ENCODE data around the gene MRPL52. TPM values are rescaled to one million over a fixed set of nuclear protein-coding genes. Genes with fewer than 3 reads are reported as not detected.

Gene MRPL52
- total and polyA plus RNA-seq, 2 of the 13 experiments (the other 11 are each of a cell fraction or from before 2014, with no cell fraction given): 118 to 329 TPM

DNA sequence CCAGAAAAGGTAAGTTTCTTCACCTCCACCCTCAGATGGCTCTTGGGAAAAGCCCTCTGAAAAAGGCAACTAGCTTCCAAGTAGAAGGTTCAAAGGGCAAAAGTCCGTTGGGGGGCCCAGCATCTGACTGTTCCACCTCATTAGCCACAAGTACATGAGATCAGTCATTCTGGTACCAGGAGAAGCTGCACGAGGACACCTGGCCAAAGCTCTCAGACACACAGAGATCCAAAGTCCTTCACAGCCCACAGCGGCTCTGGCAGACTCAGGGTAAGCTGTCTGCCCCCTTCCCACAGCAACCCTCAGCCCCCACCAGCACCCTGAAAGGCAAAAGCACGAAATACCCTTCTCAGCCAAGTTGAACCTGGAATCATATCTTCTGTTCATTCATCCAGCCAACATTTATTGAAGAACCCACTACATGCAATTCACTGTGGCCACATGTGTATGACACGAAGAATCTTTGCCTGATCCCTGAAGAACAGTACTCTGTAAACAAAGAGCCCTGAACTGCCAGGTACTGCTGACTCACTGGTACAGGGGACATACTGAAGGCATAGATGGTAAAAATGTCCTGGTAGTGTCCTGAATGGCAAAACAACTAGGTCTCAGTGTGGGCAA, 33.5 kb upstream of the MRPL52 start (continued):
- TF ChIP-seq, protein P1, sequence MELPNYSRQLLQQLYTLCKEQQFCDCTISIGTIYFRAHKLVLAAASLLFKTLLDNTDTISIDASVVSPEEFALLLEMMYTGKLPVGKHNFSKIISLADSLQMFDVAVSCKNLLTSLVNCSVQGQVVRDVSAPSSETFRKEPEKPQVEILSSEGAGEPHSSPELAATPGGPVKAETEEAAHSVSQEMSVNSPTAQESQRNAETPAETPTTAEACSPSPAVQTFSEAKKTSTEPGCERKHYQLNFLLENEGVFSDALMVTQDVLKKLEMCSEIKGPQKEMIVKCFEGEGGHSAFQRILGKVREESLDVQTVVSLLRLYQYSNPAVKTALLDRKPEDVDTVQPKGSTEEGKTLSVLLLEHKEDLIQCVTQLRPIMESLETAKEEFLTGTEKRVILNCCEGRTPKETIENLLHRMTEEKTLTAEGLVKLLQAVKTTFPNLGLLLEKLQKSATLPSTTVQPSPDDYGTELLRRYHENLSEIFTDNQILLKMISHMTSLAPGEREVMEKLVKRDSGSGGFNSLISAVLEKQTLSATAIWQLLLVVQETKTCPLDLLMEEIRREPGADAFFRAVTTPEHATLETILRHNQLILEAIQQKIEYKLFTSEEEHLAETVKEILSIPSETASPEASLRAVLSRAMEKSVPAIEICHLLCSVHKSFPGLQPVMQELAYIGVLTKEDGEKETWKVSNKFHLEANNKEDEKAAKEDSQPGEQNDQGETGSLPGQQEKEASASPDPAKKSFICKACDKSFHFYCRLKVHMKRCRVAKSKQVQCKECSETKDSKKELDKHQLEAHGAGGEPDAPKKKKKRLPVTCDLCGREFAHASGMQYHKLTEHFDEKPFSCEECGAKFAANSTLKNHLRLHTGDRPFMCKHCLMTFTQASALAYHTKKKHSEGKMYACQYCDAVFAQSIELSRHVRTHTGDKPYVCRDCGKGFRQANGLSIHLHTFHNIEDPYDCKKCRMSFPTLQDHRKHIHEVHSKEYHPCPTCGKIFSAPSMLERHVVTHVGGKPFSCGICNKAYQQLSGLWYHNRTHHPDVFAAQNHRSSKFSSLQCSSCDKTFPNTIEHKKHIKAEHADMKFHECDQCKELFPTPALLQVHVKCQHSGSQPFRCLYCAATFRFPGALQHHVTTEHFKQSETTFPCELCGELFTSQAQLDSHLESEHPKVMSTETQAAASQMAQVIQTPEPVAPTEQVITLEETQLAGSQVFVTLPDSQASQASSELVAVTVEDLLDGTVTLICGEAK (IDR thresholded peaks at IDR 0.05): no peak
- TF ChIP-seq, protein P1 (CRISPR knock-in tag; IDR thresholded peaks at IDR 0.05): 0 out of 2 replicates have a peak, but pooled peaks have one; percentile 24
- TF ChIP-seq TRIM24 (CRISPR knock-in tag; IDR thresholded peaks at IDR 0.05): 0 out of 2 replicates have a peak, but pooled peaks have one; percentile 44
- TF ChIP-seq YY1 (IDR thresholded peaks at IDR 0.05; ENCODE audit: insufficient read depth, insufficient replicate concordance, low read depth, low read length): no peak
- no peak for TF ChIP-seq ZNF703 (CRISPR knock-in tag; IDR thresholded peaks at IDR 0.05; ENCODE audit: borderline replicate concordance)
- no peak for TF ChIP-seq ZNF354B (CRISPR knock-in tag; IDR thresholded peaks at IDR 0.05)
- TF ChIP-seq ZNF451 (CRISPR knock-in tag; IDR thresholded peaks at IDR 0.05): no peak
- no peak for TF ChIP-seq ZNF878 (CRISPR knock-in tag; IDR thresholded peaks at IDR 0.05)
- no peak for TF ChIP-seq ZNF761 (CRISPR knock-in tag; conservative IDR thresholded peaks at IDR 0.05)
- TF ChIP-seq ZNF614 (CRISPR knock-in tag; IDR thresholded peaks at IDR 0.05; ENCODE audit: borderline replicate concordance): peak; percentile 85; the same call in 1 of the 2 replicates
- TF ChIP-seq ZNF660 (CRISPR knock-in tag; IDR thresholded peaks at IDR 0.05; ENCODE audit: borderline replicate concordance, low read depth): no peak
- TF ChIP-seq ZNF737 (CRISPR knock-in tag; IDR thresholded peaks at IDR 0.05; ENCODE audit: borderline replicate concordance): no peak
- TF ChIP-seq, protein P2, sequence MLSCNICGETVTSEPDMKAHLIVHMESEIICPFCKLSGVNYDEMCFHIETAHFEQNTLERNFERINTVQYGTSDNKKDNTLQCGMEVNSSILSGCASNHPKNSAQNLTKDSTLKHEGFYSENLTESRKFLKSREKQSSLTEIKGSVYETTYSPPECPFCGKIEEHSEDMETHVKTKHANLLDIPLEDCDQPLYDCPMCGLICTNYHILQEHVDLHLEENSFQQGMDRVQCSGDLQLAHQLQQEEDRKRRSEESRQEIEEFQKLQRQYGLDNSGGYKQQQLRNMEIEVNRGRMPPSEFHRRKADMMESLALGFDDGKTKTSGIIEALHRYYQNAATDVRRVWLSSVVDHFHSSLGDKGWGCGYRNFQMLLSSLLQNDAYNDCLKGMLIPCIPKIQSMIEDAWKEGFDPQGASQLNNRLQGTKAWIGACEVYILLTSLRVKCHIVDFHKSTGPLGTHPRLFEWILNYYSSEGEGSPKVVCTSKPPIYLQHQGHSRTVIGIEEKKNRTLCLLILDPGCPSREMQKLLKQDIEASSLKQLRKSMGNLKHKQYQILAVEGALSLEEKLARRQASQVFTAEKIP (CRISPR knock-in tag; IDR thresholded peaks at IDR 0.05; ENCODE audit: borderline replicate concordance): no peak
- TF ChIP-seq IRX3 (CRISPR knock-in tag; IDR thresholded peaks at IDR 0.05; ENCODE audit: borderline replicate concordance, low read depth): no peak

Data from HepG2 (cell line).